ENCODE measurements around the gene LPXN. TPM values are rescaled to one million over a fixed set of nuclear protein-coding genes. Genes with fewer than 3 reads are reported as not detected.

LPXN gene
- total and polyA plus RNA-seq, 9 donors = 6.5 to 19.3 (median 7.9) TPM

- Histone ChIP-seq H3K36me3 (no peaks in the 10 kb centered on the region), H3K27me3 (no peaks in the 10 kb centered on the region), H3K4me1 (ENCODE audit: insufficient read depth) (no peaks in the 10 kb centered on the region), H3K9me3 (no peaks in the 10 kb centered on the region), H3K27ac (no peak within 1 kb of the TSS), H3K4me3 (no peak within 1 kb of the TSS)
- WGBS, 3 donors = 91 to 100% (median 93%) methylated on average over 1 of the region's 1 CpG
- TF ChIP-seq, protein P1, sequence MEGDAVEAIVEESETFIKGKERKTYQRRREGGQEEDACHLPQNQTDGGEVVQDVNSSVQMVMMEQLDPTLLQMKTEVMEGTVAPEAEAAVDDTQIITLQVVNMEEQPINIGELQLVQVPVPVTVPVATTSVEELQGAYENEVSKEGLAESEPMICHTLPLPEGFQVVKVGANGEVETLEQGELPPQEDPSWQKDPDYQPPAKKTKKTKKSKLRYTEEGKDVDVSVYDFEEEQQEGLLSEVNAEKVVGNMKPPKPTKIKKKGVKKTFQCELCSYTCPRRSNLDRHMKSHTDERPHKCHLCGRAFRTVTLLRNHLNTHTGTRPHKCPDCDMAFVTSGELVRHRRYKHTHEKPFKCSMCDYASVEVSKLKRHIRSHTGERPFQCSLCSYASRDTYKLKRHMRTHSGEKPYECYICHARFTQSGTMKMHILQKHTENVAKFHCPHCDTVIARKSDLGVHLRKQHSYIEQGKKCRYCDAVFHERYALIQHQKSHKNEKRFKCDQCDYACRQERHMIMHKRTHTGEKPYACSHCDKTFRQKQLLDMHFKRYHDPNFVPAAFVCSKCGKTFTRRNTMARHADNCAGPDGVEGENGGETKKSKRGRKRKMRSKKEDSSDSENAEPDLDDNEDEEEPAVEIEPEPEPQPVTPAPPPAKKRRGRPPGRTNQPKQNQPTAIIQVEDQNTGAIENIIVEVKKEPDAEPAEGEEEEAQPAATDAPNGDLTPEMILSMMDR (IDR thresholded peaks at IDR 0.05) = no peak
- no peak for TF ChIP-seq POLR2A (IDR thresholded peaks at IDR 0.05)
- no peak for TF ChIP-seq EP300 (IDR thresholded peaks at IDR 0.05)
- intact Hi-C loops (cut with DNase I) = no loop called here
- no peak for DNase-seq
Measured at GRCh38 chr11:58508005-58508404, 67.7 kb downstream of the LPXN start, which contains the start of gene OR5B21. Gene OR5B21, minus strand, starts transcription at chr11:58508105. Its CDS starts 0 bp downstream, at chr11:58508105.

DNA sequence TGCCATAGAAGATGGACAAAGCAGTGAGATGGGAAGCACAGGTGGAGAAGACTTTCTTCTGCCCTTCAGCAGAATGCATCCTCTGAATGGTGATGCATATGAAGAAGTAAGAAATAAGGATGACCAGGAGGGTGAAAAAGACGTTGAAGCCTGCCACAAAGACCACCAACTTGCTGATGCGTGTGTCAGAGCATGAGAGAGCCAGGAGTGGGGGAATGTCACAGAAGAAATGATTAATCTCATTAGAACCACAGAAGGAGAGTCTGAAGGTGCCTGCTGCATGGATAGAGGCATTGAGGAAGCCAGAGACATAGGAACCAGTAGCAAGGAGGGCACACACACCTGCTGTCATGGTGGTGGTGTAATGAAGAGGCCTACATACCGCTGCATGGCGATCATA is 68.3 kb downstream of the LPXN start:
- no peaks in the 10 kb centered on the region for H3K27me3 ChIP-seq
- WGBS, 3 donors = 85 to 92% (median 90%) methylated on average over 4 of the region's 4 CpGs
- DNase-seq = no peak
- no peak overlapping the region for H3K4me3 ChIP-seq
- intact Hi-C loops (cut with DNase I) = no loop called here
- no peak overlapping the region for H3K27ac ChIP-seq
- H3K36me3 ChIP-seq = no peaks in the 10 kb centered on the region
- TF ChIP-seq POLR2A (IDR thresholded peaks at IDR 0.05) (no peak), EP300 (IDR thresholded peaks at IDR 0.05) (no peak)
- TF ChIP-seq, protein P1 (IDR thresholded peaks at IDR 0.05) = no peak
- no peaks in the 10 kb centered on the region for H3K4me1 ChIP-seq (ENCODE audit: insufficient read depth)
- no peaks in the 10 kb centered on the region for H3K9me3 ChIP-seq

DNA sequence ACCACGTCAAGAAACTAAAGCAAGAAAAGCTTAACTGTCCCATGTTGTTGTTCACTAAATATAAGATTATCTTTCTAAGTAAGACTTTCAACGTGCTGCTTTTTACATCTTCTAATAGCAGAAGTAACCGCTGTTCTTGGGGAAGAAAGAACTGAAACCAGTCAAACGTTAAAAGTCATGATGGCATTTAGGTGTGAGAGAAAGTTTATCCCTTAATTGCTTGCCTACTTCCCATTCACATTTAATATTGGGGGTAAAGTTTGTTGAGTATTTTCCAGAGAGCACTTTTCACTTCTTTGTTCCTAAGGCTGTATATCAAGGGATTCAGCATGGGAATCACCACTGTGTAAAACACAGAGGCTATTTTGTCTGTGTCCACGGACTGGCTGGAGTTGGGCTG is 68.7 kb downstream of the LPXN start:
- DNase-seq = no peak
- intact Hi-C loops (cut with DNase I) = no loop called here
- Histone ChIP-seq H3K27me3 (no peaks in the 10 kb centered on the region), H3K27ac (no peak overlapping the region), H3K4me3 (no peak overlapping the region), H3K36me3 (no peaks in the 10 kb centered on the region), H3K9me3 (no peaks in the 10 kb centered on the region), H3K4me1 (ENCODE audit: insufficient read depth) (no peaks in the 10 kb centered on the region)
- TF ChIP-seq, protein P1 (IDR thresholded peaks at IDR 0.05) = no peak
- TF ChIP-seq POLR2A (IDR thresholded peaks at IDR 0.05) = no peak
- no peak for TF ChIP-seq EP300 (IDR thresholded peaks at IDR 0.05)
- WGBS, 3 donors = 83 to 88% (median 83%) methylated on average over 5 of the region's 5 CpGs

- intact Hi-C loops (cut with DNase I) = no loop called here
Measured at GRCh38 chr11:58505849-58506248, 69.8 kb downstream of the LPXN start.

More at GRCh38 chr11:58505849-58506248, 69.8 kb downstream of the LPXN start:
- H3K9me3 ChIP-seq = no peaks in the 10 kb centered on the region
- TF ChIP-seq EP300 (IDR thresholded peaks at IDR 0.05) (no peak), POLR2A (IDR thresholded peaks at IDR 0.05) (no peak)
- TF ChIP-seq, protein P1 (IDR thresholded peaks at IDR 0.05) = no peak
- H3K27me3 ChIP-seq = no peaks in the 10 kb centered on the region
- no peaks in the 10 kb centered on the region for H3K36me3 ChIP-seq
- no peak for DNase-seq
- no peak overlapping the region for H3K27ac ChIP-seq
- no peak overlapping the region for H3K4me3 ChIP-seq
- H3K4me1 ChIP-seq (ENCODE audit: insufficient read depth) = no peaks in the 10 kb centered on the region
- WGBS, 3 donors = 89 to 93% (median 89%) methylated on average over 4 of the region's 4 CpGs
